ENCODE measurements around the gene SPR. TPM values are rescaled to one million over a fixed set of nuclear protein-coding genes. Genes with fewer than 3 reads are reported as not detected.

SPR gene
- total and polyA plus RNA-seq, 2 of the 13 experiments (the other 11 are each of a cell fraction or from before 2014, with no cell fraction given): 34.0 to 96.0 TPM

DNA sequence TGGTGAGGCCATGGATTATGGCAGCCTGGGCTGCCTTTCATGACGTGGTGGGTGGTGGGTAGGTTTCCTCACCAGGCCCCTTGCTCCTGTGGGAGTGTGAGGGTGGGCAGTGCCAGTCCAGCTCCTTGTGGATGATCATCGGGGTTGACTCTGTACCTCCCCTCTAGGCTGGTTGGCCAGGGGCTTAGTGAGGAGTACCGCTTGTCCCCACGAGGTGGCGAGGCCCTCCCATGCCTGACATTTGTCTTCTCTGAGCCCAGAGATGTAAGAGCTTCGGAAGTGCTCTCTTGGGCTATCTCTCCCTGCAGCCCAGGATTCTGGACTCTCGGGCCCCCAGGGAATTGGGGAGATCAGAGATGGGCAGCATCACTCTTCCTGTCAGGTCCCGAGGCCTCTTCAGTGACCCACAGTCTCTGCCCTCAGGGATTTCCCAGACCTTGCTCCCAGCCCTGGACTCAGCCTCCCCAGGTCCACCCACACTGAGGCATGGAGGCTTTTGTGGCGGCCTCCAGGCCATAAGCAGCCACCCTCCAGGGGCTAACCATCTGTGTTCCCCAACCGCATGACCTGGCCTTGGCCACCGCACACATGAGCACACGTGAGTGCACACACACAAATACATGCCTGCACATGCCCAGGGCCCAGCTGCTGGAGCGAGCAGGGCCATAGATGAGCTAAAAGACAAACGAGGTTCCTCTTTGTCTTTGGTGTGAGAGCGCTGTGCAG lies 6.5 kb downstream of the SPR start (continued):
- TF ChIP-seq, protein P1, sequence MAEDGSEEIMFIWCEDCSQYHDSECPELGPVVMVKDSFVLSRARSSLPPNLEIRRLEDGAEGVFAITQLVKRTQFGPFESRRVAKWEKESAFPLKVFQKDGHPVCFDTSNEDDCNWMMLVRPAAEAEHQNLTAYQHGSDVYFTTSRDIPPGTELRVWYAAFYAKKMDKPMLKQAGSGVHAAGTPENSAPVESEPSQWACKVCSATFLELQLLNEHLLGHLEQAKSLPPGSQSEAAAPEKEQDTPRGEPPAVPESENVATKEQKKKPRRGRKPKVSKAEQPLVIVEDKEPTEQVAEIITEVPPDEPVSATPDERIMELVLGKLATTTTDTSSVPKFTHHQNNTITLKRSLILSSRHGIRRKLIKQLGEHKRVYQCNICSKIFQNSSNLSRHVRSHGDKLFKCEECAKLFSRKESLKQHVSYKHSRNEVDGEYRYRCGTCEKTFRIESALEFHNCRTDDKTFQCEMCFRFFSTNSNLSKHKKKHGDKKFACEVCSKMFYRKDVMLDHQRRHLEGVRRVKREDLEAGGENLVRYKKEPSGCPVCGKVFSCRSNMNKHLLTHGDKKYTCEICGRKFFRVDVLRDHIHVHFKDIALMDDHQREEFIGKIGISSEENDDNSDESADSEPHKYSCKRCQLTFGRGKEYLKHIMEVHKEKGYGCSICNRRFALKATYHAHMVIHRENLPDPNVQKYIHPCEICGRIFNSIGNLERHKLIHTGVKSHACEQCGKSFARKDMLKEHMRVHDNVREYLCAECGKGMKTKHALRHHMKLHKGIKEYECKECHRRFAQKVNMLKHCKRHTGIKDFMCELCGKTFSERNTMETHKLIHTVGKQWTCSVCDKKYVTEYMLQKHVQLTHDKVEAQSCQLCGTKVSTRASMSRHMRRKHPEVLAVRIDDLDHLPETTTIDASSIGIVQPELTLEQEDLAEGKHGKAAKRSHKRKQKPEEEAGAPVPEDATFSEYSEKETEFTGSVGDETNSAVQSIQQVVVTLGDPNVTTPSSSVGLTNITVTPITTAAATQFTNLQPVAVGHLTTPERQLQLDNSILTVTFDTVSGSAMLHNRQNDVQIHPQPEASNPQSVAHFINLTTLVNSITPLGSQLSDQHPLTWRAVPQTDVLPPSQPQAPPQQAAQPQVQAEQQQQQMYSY (CRISPR knock-in tag; IDR thresholded peaks at IDR 0.05): 0 out of 2 replicates have a peak, but pooled peaks have one; percentile 30
- TF ChIP-seq ELF1 (CRISPR knock-in tag; IDR thresholded peaks at IDR 0.05): 0 out of 2 replicates have a peak, but pooled peaks have one; percentile 7
- TF ChIP-seq, protein P2, sequence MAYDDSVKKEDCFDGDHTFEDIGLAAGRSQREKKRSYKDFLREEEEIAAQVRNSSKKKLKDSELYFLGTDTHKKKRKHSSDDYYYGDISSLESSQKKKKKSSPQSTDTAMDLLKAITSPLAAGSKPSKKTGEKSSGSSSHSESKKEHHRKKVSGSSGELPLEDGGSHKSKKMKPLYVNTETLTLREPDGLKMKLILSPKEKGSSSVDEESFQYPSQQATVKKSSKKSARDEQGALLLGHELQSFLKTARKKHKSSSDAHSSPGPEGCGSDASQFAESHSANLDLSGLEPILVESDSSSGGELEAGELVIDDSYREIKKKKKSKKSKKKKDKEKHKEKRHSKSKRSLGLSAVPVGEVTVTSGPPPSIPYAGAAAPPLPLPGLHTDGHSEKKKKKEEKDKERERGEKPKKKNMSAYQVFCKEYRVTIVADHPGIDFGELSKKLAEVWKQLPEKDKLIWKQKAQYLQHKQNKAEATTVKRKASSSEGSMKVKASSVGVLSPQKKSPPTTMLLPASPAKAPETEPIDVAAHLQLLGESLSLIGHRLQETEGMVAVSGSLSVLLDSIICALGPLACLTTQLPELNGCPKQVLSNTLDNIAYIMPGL (CRISPR knock-in tag; IDR thresholded peaks at IDR 0.05; ENCODE audit: borderline replicate concordance in 1 of 2, low read depth in 1 of 2): 0 out of 4 replicates have a peak, but pooled peaks have one; percentile 29 to 55
- no peak for TF ChIP-seq ZNF891 (CRISPR knock-in tag; IDR thresholded peaks at IDR 0.05)
- TF ChIP-seq FOXO1 (CRISPR knock-in tag; IDR thresholded peaks at IDR 0.05): 0 out of 2 replicates have a peak, but pooled peaks have one; percentile 14
- 0 out of 2 replicates have a peak, but pooled peaks have one; percentile 55 for TF ChIP-seq ZNF619 (CRISPR knock-in tag; IDR thresholded peaks at IDR 0.05)
- no peak for TF ChIP-seq RARA (CRISPR knock-in tag; IDR thresholded peaks at IDR 0.05)
- 0 out of 2 replicates have a peak, but pooled peaks have one; percentile 23 for TF ChIP-seq ZNF30 (CRISPR knock-in tag; IDR thresholded peaks at IDR 0.05)
- TF ChIP-seq, protein P3, sequence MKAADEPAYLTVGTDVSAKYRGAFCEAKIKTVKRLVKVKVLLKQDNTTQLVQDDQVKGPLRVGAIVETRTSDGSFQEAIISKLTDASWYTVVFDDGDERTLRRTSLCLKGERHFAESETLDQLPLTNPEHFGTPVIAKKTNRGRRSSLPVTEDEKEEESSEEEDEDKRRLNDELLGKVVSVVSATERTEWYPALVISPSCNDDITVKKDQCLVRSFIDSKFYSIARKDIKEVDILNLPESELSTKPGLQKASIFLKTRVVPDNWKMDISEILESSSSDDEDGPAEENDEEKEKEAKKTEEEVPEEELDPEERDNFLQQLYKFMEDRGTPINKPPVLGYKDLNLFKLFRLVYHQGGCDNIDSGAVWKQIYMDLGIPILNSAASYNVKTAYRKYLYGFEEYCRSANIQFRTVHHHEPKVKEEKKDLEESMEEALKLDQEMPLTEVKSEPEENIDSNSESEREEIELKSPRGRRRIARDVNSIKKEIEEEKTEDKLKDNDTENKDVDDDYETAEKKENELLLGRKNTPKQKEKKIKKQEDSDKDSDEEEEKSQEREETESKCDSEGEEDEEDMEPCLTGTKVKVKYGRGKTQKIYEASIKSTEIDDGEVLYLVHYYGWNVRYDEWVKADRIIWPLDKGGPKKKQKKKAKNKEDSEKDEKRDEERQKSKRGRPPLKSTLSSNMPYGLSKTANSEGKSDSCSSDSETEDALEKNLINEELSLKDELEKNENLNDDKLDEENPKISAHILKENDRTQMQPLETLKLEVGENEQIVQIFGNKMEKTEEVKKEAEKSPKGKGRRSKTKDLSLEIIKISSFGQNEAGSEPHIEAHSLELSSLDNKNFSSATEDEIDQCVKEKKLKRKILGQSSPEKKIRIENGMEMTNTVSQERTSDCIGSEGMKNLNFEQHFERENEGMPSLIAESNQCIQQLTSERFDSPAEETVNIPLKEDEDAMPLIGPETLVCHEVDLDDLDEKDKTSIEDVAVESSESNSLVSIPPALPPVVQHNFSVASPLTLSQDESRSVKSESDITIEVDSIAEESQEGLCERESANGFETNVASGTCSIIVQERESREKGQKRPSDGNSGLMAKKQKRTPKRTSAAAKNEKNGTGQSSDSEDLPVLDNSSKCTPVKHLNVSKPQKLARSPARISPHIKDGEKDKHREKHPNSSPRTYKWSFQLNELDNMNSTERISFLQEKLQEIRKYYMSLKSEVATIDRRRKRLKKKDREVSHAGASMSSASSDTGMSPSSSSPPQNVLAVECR (CRISPR knock-in tag; IDR thresholded peaks at IDR 0.05; ENCODE audit: borderline replicate concordance): peak; percentile 31; the same call in 1 of the 2 replicates
- TF ChIP-seq ETV5 (CRISPR knock-in tag; IDR thresholded peaks at IDR 0.05; ENCODE audit: borderline replicate concordance): 0 out of 2 replicates have a peak, but pooled peaks have one; percentile 5
